ENCODE measurements around the gene AGAP1. TPM values are rescaled to one million over a fixed set of nuclear protein-coding genes. Genes with fewer than 3 reads are reported as not detected.

The AGAP1 gene
- total RNA-seq, 2 experiments from 2014 or later = 1.8 to 2.0 TPM

DNA sequence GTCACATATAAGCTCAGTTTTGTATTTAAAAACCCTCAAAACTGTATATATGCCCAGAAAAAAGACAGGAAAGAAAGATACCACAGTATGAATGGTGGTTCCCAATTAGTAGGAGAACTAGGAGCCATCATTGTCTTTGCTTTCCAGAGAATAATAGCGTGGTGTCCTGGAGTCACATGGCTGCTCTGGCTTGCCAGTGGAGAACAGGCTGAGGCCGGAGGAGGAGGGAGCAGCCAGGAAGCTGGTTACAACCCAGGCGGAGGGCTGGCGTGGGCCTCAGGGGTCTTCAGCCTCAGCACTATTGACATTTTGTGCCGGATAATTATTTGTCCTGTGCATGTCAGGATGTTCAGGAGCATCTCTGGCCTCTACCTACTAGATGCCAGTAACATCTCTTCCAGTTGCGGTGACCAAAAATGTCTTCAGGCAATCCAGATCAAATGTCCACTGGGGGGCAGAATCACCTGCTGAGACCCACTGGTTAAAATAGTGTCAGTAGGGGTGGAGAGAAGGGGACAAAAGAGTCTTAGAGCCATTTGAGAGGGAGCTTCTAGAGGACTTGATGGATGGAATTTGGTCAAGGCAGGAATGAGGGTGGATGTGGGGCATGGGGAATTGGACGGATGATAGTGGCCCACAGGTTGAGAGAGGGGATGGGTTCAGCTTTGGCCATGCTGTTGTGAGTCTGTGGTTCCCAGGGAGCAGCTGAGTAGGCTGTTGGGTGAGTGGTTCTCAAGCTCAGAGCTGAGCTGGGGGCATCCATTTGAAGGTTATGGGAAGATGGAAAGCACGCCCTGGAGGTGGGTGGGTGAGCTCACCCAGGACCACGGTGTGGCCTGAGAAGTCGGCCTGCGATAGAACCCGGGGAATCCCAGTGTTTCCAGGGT lies 144.9 kb downstream of the AGAP1 start:
- H3K27me3 Mint-ChIP-seq = peaks cover 13% of the 10 kb centered on the region
- no peaks in the 10 kb centered on the region for H3K4me1 Mint-ChIP-seq (ENCODE audit: low read depth)
- H3K36me3 Mint-ChIP-seq = no peaks in the 10 kb centered on the region
- ChIA-PET CTCF (interaction anchor here (0.9 to 1.4 kb wide), 2 partner anchors 107 to 108 kb away, joined by 4 to 6 read pairs; no protein-coding TSS in a partner anchor), POLR2A (no interaction called here)
- DNase-seq = no peak
- intact Hi-C loops (cut with micrococcal nuclease) = no loop called here
- H3K4me3 Mint-ChIP-seq = no peak overlapping the region
- no peak overlapping the region for H3K27ac Mint-ChIP-seq
- H3K9me3 Mint-ChIP-seq = no peaks in the 10 kb centered on the region

DNA sequence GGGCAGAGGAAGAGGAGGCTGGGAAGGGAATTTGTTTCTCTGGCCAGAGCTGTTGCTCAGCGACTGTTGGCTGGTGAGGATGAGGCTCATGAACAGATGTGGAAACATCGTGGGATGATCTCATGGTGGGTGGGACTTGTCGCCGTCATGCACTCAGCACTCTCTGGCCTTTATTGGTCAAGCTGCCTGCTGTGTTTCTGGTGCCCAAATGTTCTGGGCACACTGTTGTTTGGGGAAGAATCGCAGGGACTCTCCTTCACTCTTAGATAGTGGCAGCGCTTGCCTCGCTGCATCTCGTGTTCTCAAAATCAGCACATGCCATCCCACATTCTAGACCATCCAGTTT lies 145.6 kb downstream of the AGAP1 start:
- POLR2A ChIA-PET = no interaction called here
- H3K4me3 Mint-ChIP-seq = no peak overlapping the region

DNA sequence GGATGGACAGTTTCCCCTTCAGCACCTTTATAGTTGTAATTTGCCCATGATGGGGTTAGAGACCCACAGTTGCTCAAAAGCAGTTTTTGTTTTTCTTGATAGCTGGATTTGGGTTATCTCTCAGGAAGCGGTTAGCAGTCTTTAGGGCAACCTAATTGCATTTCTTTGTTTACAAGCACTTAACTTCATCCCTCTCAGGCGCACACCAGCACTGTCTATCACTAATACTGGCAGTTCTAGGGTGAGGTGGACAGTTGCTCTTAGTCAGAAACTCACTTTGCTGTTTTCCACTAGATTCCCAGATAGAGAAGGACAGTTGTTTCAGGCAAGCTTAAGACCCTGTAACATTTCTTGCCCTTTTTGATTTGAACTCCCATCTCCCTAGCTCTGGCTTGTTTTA lies 146.0 kb downstream of the AGAP1 start:
- intact Hi-C loops (cut with micrococcal nuclease) = no loop called here
- H3K4me3 Mint-ChIP-seq = no peak overlapping the region
- no peak overlapping the region for H3K27ac Mint-ChIP-seq
- no peaks in the 10 kb centered on the region for H3K4me1 Mint-ChIP-seq (ENCODE audit: low read depth)
- H3K27me3 Mint-ChIP-seq = peaks cover 13% of the 10 kb centered on the region
- DNase-seq = no peak
- POLR2A ChIA-PET = no interaction called here
- H3K36me3 Mint-ChIP-seq = no peaks in the 10 kb centered on the region
- H3K9me3 Mint-ChIP-seq = no peaks in the 10 kb centered on the region
- CTCF ChIA-PET = interaction anchor here (0.5 to 1.4 kb wide), 2 partner anchors 23 to 106 kb away, joined by 3 to 6 read pairs; no protein-coding TSS in a partner anchor

More for the DNA sequence above, 145.6 kb downstream of the AGAP1 start:
- no peak overlapping the region for H3K27ac Mint-ChIP-seq
- peaks cover 13% of the 10 kb centered on the region for H3K27me3 Mint-ChIP-seq
- H3K4me1 Mint-ChIP-seq (ENCODE audit: low read depth) = no peaks in the 10 kb centered on the region
- intact Hi-C loops (cut with micrococcal nuclease) = no loop called here
- CTCF ChIA-PET = interaction anchor here (0.5 to 1.4 kb wide), 2 partner anchors 23 to 107 kb away, joined by 3 to 6 read pairs; no protein-coding TSS in a partner anchor
- H3K36me3 Mint-ChIP-seq = no peaks in the 10 kb centered on the region
- DNase-seq = no peak
- no peaks in the 10 kb centered on the region for H3K9me3 Mint-ChIP-seq

DNA sequence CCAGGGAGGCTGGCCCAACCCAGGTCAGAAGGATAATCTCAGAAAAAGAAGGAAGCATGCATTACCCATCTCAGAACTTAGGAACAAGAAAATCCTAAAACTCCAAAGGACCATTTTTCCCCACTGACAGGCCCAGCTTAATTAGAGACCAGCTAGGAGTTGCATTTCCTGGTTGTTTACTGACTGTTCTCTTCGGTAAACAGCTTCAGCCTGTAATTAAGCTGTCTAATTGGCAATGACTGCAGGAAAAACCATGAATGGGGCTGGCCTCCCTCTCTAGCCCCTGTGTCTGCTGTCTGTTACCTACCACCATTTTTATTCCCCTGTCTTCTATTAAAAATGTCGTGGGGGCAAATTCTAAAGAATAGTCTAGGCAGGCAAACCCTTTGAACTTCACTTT lies 146.5 kb downstream of the AGAP1 start:
- peaks cover 11% of the 10 kb centered on the region for H3K27me3 Mint-ChIP-seq
- no peak overlapping the region for H3K4me3 Mint-ChIP-seq
- H3K9me3 Mint-ChIP-seq = no peaks in the 10 kb centered on the region
- no peaks in the 10 kb centered on the region for H3K36me3 Mint-ChIP-seq
- no peak overlapping the region for H3K27ac Mint-ChIP-seq
- CTCF ChIA-PET = no interaction called here
- POLR2A ChIA-PET = no interaction called here
- no peaks in the 10 kb centered on the region for H3K4me1 Mint-ChIP-seq (ENCODE audit: low read depth)
- no peak for DNase-seq
- intact Hi-C loops (cut with micrococcal nuclease) = no loop called here

DNA sequence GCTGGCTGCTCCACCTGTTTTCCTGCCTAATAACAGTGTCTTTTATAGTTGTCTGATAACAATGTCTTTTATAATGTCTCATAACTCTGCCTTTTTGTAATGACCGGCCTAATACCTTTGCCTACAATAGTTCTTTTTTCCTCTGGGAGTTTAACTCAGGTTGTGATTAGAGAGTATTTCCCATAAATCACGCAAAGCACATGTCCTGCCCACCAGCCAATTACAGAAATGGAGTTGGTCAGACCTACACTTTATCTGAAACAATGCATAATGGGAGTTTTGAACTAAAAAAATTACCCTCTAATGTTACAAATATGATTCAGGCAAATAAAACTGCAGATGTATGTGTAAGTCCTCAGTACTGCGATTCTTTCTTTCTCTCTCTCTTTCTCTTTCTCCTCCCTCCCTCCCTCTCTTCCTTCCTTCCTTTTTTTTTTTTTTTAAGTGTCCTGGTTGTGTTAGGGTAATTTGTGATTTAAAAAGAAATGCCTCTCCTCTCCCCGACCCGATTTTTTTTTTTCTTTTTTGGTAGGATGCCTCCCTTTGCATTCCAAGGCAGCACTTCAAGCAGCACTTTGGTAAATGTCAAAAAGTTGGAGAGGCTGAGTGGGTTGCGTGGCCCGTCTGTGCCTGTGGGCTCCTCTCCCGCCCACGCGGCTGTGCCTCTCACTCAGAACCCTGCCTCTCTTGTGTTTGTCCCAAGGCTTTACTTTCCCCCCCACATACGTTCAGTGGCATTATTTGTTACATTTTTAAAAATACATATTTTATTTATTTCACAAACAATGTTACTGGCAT lies 147.3 kb downstream of the AGAP1 start:
- Mint-ChIP-seq H3K4me3 (no peak overlapping the region), H3K36me3 (no peaks in the 10 kb centered on the region), H3K27ac (no peak overlapping the region), H3K4me1 (ENCODE audit: low read depth) (no peaks in the 10 kb centered on the region), H3K9me3 (no peaks in the 10 kb centered on the region), H3K27me3 (peaks cover 11% of the 10 kb centered on the region)
- ChIA-PET CTCF (no interaction called here), POLR2A (no interaction called here)
- no peak for DNase-seq
- intact Hi-C loops (cut with micrococcal nuclease) = no loop called here

DNA sequence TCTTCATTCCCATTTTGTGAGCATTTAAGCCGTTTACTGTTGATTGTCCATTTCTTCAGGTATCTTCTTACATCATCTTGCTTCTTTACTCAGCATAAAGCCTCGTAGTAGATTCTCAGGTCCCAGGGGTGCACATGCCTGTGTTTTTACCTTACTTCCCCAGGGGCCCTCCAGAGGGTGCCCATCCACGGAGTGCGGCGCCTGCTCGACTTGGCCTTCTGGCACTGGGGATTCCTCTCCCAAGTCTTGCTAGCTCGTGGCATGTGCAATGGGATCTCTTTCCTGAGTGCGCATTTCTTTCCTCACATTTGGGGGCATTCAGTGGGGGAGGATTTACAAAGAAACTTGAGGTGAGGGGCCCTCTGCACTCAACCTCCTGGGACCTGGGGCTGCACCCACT lies 148.1 kb downstream of the AGAP1 start:
- no peak for DNase-seq
- CTCF ChIA-PET = no interaction called here
- no peak overlapping the region for H3K27ac Mint-ChIP-seq
- no peak overlapping the region for H3K4me3 Mint-ChIP-seq
- no peaks in the 10 kb centered on the region for H3K9me3 Mint-ChIP-seq
- peaks cover 7% of the 10 kb centered on the region for H3K27me3 Mint-ChIP-seq
- no peaks in the 10 kb centered on the region for H3K36me3 Mint-ChIP-seq
- intact Hi-C loops (cut with micrococcal nuclease) = no loop called here
- POLR2A ChIA-PET = no interaction called here
- H3K4me1 Mint-ChIP-seq (ENCODE audit: low read depth) = no peaks in the 10 kb centered on the region

DNA sequence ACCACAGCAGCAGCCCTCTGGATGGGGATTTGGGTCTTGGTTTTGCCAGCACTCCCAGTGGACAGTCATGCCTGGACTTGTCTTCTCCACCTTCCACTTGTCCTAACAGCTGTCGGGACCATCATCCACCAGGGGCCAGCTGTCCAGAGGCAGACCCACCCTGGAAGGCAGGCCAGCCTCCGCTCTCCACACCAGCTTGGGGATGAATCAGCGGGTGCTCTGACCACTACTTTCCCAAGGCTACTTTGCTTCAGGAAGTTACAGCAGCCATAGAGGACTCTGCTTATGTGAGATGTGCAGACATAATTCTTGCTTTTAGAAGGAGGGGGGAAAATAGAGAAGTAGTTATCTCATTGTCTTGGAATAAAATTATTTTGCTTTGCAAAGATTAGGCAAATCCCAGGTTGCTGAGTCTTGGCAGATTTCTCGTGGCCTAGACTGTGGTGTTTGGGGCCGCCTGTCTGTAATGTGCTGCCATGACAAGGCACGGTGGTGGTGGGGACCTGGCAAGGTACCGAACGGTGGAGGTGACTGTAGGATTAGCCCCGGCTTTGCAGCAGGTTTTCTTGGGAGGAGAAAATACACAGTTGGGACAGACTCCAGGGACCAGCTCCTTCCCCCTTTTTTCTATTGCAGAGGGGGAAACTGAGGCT lies 148.7 kb downstream of the AGAP1 start:
- Mint-ChIP-seq H3K36me3 (no peaks in the 10 kb centered on the region), H3K9me3 (no peaks in the 10 kb centered on the region), H3K27me3 (peaks cover 7% of the 10 kb centered on the region), H3K27ac (peak overlapping the region; percentile 19), H3K4me1 (ENCODE audit: low read depth) (no peaks in the 10 kb centered on the region), H3K4me3 (no peak overlapping the region)
- ChIA-PET POLR2A (no interaction called here), CTCF (no interaction called here)
- intact Hi-C loops (cut with micrococcal nuclease) = no loop called here
- no peak for DNase-seq

DNA sequence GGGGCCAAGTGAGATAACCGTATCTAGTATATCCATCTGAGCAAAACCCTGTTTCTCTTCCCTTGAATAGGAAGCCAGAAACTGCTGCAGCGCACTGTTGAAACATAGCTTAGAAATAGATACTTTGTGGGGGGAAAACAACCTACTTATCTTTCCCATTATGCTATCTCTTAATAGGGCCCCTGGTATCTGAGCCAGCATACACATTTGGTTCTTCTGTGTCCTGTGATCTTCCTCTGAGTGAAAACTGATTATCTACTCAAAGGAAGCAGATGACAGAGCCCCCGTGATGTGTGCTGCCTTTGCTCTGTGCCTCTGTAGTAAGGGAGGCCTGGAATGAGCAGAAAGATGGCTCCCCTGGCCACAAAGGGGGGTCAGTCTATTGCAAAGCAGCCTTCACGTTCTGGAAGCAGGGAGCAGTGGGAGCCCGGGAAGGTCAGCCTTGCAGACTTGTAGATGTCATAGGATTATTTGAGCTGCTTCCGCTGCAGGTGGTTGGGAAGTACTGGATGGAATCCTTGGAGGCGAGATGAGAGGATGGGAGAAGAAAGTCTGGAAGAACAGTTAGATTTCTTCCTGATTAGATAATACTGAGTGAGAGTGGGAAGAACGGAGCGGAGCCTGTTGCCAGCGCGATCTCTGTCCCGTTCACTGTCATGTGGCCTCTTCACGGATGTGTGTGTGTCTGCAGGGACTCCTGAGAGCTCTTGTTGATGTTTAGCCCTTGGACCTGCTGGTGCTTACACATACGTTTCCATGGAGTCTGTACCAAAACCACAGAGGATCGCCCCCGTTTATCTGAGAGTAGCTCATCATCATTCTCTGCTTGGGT lies 150.1 kb downstream of the AGAP1 start:
- CTCF ChIA-PET = no interaction called here
- intact Hi-C loops (cut with micrococcal nuclease) = no loop called here
- no peaks in the 10 kb centered on the region for H3K36me3 Mint-ChIP-seq
- no peaks in the 10 kb centered on the region for H3K9me3 Mint-ChIP-seq
- H3K4me1 Mint-ChIP-seq (ENCODE audit: low read depth) = no peaks in the 10 kb centered on the region
- DNase-seq = no peak
- H3K27me3 Mint-ChIP-seq = peaks cover 9% of the 10 kb centered on the region
- no peak overlapping the region for H3K27ac Mint-ChIP-seq
- POLR2A ChIA-PET = no interaction called here
- H3K4me3 Mint-ChIP-seq = no peak overlapping the region

DNA sequence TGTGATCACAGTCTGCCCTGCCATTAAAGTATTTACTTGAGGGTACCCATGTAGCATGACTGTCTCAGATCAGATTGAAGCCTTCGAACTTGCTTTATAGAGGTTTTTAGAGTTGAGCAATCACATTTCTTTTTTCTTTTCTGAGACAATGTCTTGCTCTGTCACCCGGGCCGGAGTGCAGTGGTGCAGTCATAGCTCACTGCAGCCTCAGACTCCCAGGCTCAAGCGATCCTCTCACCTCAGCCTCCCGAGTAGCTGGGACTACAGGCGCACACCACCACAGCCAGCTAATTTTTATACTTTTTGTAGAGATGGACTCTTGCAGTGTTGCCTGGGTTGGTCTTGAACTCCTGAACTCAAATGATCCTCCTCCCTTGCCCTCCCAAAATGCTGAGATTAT lies 153.4 kb downstream of the AGAP1 start:
- ChIA-PET POLR2A (no interaction called here), CTCF (no interaction called here)
- no peak overlapping the region for H3K4me3 Mint-ChIP-seq
- no peak overlapping the region for H3K27ac Mint-ChIP-seq
- H3K27me3 Mint-ChIP-seq = peaks cover 13% of the 10 kb centered on the region
- no peaks in the 10 kb centered on the region for H3K9me3 Mint-ChIP-seq
- DNase-seq = no peak
- intact Hi-C loops (cut with micrococcal nuclease) = no loop called here
- no peaks in the 10 kb centered on the region for H3K4me1 Mint-ChIP-seq (ENCODE audit: low read depth)
- H3K36me3 Mint-ChIP-seq = no peaks in the 10 kb centered on the region

DNA sequence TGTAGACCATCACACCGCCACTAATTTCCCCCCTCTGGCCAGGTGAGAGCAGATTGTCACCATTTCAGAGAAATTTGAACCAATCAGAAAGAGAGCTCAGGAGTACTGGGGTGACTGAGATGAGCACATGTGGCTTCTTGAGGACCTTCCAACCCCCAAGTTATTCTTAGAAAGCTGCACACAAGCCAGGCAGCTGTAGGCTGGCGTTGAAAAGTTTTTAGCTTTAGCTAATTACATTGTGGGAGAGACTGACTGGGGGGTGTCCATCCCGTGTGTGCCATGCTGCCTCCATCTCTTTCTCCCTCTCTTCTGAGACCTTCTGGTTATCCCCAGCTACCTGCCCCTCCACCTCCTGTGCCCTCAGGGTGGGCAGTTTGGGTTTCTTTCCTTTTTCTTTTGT lies 154.0 kb downstream of the AGAP1 start:
- H3K27ac Mint-ChIP-seq = no peak overlapping the region
- CTCF ChIA-PET = no interaction called here
- no peak overlapping the region for H3K4me3 Mint-ChIP-seq
- H3K9me3 Mint-ChIP-seq = no peaks in the 10 kb centered on the region
- H3K4me1 Mint-ChIP-seq (ENCODE audit: low read depth) = no peaks in the 10 kb centered on the region
- no peak for DNase-seq
- POLR2A ChIA-PET = no interaction called here
- peaks cover 8% of the 10 kb centered on the region for H3K27me3 Mint-ChIP-seq
- intact Hi-C loops (cut with micrococcal nuclease) = no loop called here
- H3K36me3 Mint-ChIP-seq = no peaks in the 10 kb centered on the region

DNA sequence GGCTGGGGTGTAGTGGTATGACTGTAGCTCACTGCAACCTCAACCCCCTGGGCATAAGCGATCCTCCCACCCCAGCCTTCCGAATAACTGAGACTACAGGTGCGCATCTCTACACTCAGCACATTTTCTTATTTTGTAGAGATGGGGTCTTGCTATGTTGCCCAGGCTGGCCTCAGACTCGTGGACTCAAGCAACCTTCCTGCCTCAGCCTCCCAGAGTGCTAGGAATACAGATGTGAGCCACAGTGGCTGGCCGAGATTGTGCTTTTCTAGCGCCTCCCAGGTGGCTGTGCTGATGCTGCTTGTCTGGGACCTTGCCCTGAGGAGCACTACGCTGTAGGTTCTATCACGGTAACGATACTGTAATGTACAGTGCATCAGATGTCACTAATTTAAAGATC lies 155.6 kb downstream of the AGAP1 start:
- H3K4me1 Mint-ChIP-seq (ENCODE audit: low read depth) = no peaks in the 10 kb centered on the region
- no peak overlapping the region for H3K4me3 Mint-ChIP-seq
- DNase-seq = no peak
- intact Hi-C loops (cut with micrococcal nuclease) = no loop called here
- H3K27me3 Mint-ChIP-seq = peaks cover 8% of the 10 kb centered on the region
- H3K9me3 Mint-ChIP-seq = no peaks in the 10 kb centered on the region
- no peak overlapping the region for H3K27ac Mint-ChIP-seq
- POLR2A ChIA-PET = no interaction called here
- CTCF ChIA-PET = no interaction called here
- H3K36me3 Mint-ChIP-seq = no peaks in the 10 kb centered on the region

DNA sequence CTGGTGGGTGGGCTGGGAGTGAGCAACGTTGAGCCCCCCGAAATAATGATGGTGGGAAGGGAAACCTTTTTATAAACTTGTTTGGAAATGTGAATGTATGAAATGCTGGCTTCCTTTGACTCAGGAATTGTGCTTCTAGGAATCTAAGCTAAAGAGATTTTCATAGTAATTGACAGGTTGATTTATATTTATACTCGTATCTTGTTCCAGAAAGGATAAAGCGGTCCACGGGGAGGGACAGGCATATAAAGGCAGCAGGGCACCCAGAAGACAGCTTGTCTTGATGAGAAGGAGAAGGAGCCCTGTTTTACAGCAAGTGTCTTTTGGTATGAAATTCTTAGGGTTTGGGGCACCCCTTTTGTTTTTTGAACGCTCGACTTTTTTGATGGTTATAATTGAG lies 157.8 kb downstream of the AGAP1 start:
- DNase-seq = no peak
- no peaks in the 10 kb centered on the region for H3K4me1 Mint-ChIP-seq (ENCODE audit: low read depth)
- H3K27me3 Mint-ChIP-seq = peaks cover 16% of the 10 kb centered on the region
- no peak overlapping the region for H3K27ac Mint-ChIP-seq
- CTCF ChIA-PET = no interaction called here
- no peaks in the 10 kb centered on the region for H3K36me3 Mint-ChIP-seq
- intact Hi-C loops (cut with micrococcal nuclease) = no loop called here
- POLR2A ChIA-PET = no interaction called here
- no peak overlapping the region for H3K4me3 Mint-ChIP-seq
- H3K9me3 Mint-ChIP-seq = no peaks in the 10 kb centered on the region
